Measurements from ENCODE around the gene CMYA5. TPM values are rescaled to one million over a fixed set of nuclear protein-coding genes. Genes with fewer than 3 reads are reported as not detected.

The CMYA5 gene
- total RNA-seq, 1 donor from 2014 or later, result 0.36 TPM

GRCh38 chr5:79685627-79686026 lies 4.0 kb upstream of the CMYA5 start:
- no peak for TF ChIP-seq CTCF (IDR thresholded peaks at IDR 0.05; ENCODE audit: unreplicated experiment)
- H3K27ac Mint-ChIP-seq (ENCODE audit: unreplicated experiment), result no peak overlapping the region
- H3K4me1 Mint-ChIP-seq (ENCODE audit: unreplicated experiment), result peaks cover 8% of the 10 kb centered on the region
- H3K4me3 Mint-ChIP-seq (ENCODE audit: unreplicated experiment), result no peak overlapping the region
- H3K27me3 Mint-ChIP-seq (ENCODE audit: unreplicated experiment), result peaks cover 5% of the 10 kb centered on the region
- DNase-seq (ENCODE audit: low spot score), result no peak
- H3K36me3 Mint-ChIP-seq (ENCODE audit: low read depth, unreplicated experiment), result peaks cover 21% of the 10 kb centered on the region
- H3K9me3 Mint-ChIP-seq (ENCODE audit: unreplicated experiment), result no peaks in the 10 kb centered on the region

DNA sequence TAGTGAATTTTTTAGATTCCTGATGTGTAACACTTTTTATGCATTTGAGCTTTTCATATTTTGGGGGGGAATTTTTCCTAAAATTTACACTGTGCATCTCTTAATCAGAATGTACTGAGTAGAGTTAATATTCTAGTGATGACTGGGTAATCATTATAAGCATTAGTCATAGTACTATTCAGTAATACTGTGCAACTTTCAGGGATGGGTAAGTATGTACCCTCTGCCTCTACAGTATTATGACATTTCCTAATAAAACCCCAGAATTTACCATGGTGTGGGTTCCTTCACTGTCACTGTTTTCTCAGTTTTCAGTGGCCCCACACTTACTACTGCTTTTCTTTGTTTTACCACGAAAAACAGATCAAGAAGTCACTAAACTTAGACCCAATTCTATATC lies 2.8 kb upstream of the CMYA5 start:
- Mint-ChIP-seq H3K27me3 (ENCODE audit: unreplicated experiment) (peaks cover 5% of the 10 kb centered on the region), H3K27ac (ENCODE audit: unreplicated experiment) (no peak overlapping the region), H3K4me1 (ENCODE audit: unreplicated experiment) (peaks cover 9% of the 10 kb centered on the region), H3K9me3 (ENCODE audit: unreplicated experiment) (no peaks in the 10 kb centered on the region), H3K4me3 (ENCODE audit: unreplicated experiment) (no peak overlapping the region), H3K36me3 (ENCODE audit: low read depth, unreplicated experiment) (peaks cover 15% of the 10 kb centered on the region)
- no peak for DNase-seq (ENCODE audit: low spot score)
- TF ChIP-seq CTCF (IDR thresholded peaks at IDR 0.05; ENCODE audit: unreplicated experiment), result no peak

GRCh38 chr5:79687889-79688288 lies 1.7 kb upstream of the CMYA5 start:
- H3K4me3 Mint-ChIP-seq (ENCODE audit: unreplicated experiment), result peak overlapping the region; percentile 39
- no peak for DNase-seq (ENCODE audit: low spot score)
- H3K4me1 Mint-ChIP-seq (ENCODE audit: unreplicated experiment), result peaks cover 9% of the 10 kb centered on the region
- TF ChIP-seq CTCF (IDR thresholded peaks at IDR 0.05; ENCODE audit: unreplicated experiment), result no peak
- H3K9me3 Mint-ChIP-seq (ENCODE audit: unreplicated experiment), result no peaks in the 10 kb centered on the region
- peaks cover 5% of the 10 kb centered on the region for H3K27me3 Mint-ChIP-seq (ENCODE audit: unreplicated experiment)
- H3K36me3 Mint-ChIP-seq (ENCODE audit: low read depth, unreplicated experiment), result peaks cover 7% of the 10 kb centered on the region
- H3K27ac Mint-ChIP-seq (ENCODE audit: unreplicated experiment), result no peak overlapping the region

DNA sequence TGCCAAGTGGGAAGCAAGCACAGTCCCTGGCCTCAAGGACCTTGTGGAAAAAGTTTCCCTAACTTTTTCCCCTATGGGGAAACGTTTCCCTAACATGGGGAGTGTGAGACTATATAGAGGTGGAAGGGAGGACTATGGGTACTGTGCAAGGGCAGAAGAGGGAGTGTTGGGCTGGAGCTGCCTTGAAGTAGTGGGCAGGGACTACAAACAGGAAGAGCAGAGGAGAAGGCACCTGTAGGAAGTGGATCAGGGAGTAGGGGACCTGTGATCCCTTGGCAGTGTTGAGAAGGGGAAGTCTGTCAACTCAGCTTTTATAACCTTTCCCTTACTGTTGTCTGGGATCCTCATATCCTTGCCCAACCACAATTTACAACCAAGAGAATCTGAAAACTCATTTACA lies 1.4 kb downstream of the CMYA5 start:
- H3K4me3 Mint-ChIP-seq (ENCODE audit: unreplicated experiment), result no peak overlapping the region
- no peak for DNase-seq (ENCODE audit: low spot score)
- no peak overlapping the region for H3K27ac Mint-ChIP-seq (ENCODE audit: unreplicated experiment)
- no peak for TF ChIP-seq CTCF (IDR thresholded peaks at IDR 0.05; ENCODE audit: unreplicated experiment)
- H3K27me3 Mint-ChIP-seq (ENCODE audit: unreplicated experiment), result peaks cover 5% of the 10 kb centered on the region
- H3K4me1 Mint-ChIP-seq (ENCODE audit: unreplicated experiment), result peaks cover 9% of the 10 kb centered on the region
- peaks cover 5% of the 10 kb centered on the region for H3K36me3 Mint-ChIP-seq (ENCODE audit: low read depth, unreplicated experiment)
- H3K9me3 Mint-ChIP-seq (ENCODE audit: unreplicated experiment), result no peaks in the 10 kb centered on the region

DNA sequence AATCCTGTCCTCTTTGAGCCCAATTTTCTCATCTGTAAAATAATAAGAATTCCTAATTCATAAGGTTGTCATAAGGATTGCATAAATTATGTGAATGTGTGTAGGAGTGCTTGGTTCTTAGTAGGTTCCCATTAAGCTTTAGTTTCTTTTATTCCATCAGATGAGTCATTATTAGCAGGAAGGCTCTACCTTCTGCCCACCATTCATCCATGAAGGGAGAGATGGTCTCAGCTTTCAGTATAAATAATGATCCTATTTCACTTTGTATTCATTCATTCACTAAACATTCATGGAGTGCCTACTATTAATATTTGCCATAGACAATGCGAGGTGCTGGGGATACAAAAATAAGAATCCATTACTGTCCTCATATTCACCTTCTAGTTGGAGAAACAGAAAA lies 3.0 kb downstream of the CMYA5 start:
- H3K27ac Mint-ChIP-seq (ENCODE audit: unreplicated experiment), result no peak overlapping the region
- TF ChIP-seq CTCF (IDR thresholded peaks at IDR 0.05; ENCODE audit: unreplicated experiment), result no peak
- H3K4me1 Mint-ChIP-seq (ENCODE audit: unreplicated experiment), result peaks cover 9% of the 10 kb centered on the region
- no peak for DNase-seq (ENCODE audit: low spot score)
- peaks cover 5% of the 10 kb centered on the region for H3K27me3 Mint-ChIP-seq (ENCODE audit: unreplicated experiment)
- H3K9me3 Mint-ChIP-seq (ENCODE audit: unreplicated experiment), result no peaks in the 10 kb centered on the region
- H3K36me3 Mint-ChIP-seq (ENCODE audit: low read depth, unreplicated experiment), result peaks cover 5% of the 10 kb centered on the region
- no peak overlapping the region for H3K4me3 Mint-ChIP-seq (ENCODE audit: unreplicated experiment)

All from endothelial cell (in vitro differentiated cells).